ENCODE data around the gene NAMPT.

GRCh38 chr7:106288263-106288662 lies 3.5 kb upstream of the NAMPT start:
- TF ChIP-seq EZH2phosphoT487 (IDR thresholded peaks at IDR 0.05; ENCODE audit: insufficient read depth, low read depth), result no peak
- no peak for TF ChIP-seq EZH2 (IDR thresholded peaks at IDR 0.05; ENCODE audit: insufficient read depth, poor library complexity, severe bottlenecking)

Data from GM23248 (cell line).